GM15510 (cell line): Measurements from ENCODE around the gene PCDHGA7.
"Not testable (repeated sequence)": the region's sequence is repeated elsewhere in the genome, so short reads cannot be mapped to it uniquely, and the experiment has no call there.

ENCODE experiments used
- POLR2A ChIP-seq: IDR thresholded peaks from 3 replicates; pipeline ENCODE4 v1.6.1; 2011; ENCODE audit warnings: borderline replicate concordance; ENCODE audit not compliant: insufficient read length; ENCODE audit errors: extremely low read depth

PCDHGA7 gene

GRCh38 chr5:141389153-141390042, 6.9 kb downstream of the PCDHGA7 start:
- no peak for TF ChIP-seq POLR2A

DNA sequence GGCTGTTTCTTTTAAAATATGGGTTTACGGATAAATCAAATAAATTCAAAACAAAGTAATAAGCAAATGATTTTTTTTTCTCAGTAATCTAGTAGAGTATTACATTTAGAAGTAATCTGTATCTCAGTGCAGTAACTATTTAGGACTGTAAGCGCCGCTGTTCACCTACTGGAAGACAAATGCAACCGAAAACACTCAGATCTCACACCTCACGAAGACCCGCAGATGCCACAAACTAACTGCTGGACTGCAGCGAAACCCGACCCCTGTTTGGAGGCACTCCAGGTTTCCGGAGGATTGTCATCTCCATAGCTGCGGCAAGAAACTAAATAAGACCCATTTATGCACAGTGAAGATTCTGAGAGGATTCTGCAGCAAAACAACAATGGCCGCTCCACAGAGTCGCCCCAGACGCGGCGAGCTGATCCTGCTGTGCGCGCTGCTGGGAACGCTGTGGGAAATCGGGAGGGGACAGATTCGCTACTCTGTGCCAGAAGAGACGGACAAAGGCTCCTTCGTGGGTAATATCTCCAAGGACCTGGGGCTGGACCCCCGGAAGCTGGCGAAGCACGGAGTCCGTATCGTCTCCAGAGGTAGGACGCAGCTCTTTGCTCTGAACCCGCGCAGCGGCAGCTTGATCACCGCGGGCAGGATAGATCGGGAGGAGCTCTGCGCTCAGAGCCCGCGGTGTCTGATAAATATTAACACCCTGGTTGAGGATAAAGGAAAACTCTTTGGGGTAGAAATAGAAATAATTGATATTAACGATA, 10.1 kb downstream of the PCDHGA7 start, which contains the start of gene PCDHGA8:
PCDHGA8 (plus strand) TSS at position 205 of the 770 bp plus-strand sequence; CDS start at position 386, 181 bp downstream.
- no peak for TF ChIP-seq POLR2A

DNA sequence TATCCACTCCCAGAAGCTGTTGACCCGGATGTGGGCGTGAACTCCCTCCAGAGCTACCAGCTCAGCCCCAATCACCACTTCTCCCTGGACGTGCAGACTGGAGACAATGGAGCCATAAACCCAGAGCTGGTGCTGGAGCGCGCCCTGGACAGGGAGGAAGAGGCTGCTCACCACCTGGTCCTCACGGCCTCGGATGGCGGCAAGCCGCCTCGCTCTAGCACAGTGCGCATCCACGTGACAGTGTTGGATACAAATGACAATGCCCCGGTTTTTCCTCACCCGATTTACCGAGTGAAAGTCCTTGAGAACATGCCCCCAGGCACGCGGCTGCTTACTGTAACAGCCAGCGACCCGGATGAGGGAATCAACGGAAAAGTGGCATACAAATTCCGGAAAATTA, 10.7 kb downstream of the PCDHGA7 start:
- no peak for TF ChIP-seq POLR2A

DNA sequence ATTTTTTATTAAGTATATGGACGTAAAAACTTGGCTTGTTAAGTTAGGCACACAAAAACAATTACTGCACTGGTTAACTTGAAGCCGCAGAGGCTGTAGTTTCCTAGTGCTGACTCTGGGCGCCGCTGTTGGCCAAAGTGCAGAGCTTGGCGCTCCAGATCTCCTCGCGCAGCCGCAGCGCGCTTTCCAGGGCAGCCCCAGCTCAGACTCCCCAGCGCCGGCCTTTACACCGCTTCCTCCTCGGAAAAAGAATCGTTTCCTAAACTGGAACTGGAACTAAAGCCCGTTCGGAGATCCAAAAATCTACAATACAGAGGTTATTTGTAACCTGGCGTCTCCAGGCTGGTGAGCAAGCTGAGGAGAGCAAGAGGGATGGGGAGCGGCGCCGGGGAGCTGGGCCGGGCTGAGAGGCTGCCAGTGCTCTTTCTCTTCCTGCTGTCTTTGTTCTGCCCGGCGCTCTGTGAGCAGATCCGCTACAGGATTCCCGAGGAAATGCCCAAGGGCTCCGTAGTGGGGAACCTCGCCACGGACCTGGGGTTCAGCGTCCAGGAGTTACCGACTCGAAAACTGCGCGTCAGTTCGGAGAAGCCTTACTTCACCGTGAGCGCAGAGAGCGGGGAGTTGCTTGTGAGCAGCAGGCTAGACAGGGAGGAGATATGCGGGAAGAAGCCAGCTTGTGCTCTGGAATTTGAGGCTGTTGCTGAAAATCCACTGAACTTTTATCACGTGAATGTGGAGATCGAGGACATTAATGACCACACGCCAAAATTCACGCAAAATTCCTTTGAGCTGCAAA, 15.4 kb downstream of the PCDHGA7 start, which contains the start of gene PCDHGB5:
PCDHGB5 (plus strand) TSS at position 192 of the 796 bp plus-strand sequence; CDS start at position 373, 181 bp downstream.
- TF ChIP-seq POLR2A, result not testable (repeated sequence)

DNA sequence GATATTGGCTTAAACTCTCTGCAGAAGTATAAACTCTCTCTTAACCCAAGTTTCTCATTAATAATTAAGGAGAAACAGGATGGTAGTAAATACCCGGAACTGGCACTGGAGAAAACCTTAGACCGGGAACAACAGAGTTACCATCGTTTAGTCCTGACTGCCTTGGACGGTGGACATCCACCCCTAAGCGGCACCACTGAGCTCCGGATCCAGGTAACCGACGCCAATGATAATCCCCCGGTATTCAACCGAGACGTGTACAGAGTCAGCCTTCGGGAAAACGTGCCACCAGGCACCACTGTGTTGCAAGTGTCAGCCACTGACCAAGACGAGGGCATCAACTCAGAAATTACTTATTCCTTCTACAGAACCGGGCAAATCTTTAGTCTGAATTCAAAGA, 16.1 kb downstream of the PCDHGA7 start:
- no peak for TF ChIP-seq POLR2A

DNA sequence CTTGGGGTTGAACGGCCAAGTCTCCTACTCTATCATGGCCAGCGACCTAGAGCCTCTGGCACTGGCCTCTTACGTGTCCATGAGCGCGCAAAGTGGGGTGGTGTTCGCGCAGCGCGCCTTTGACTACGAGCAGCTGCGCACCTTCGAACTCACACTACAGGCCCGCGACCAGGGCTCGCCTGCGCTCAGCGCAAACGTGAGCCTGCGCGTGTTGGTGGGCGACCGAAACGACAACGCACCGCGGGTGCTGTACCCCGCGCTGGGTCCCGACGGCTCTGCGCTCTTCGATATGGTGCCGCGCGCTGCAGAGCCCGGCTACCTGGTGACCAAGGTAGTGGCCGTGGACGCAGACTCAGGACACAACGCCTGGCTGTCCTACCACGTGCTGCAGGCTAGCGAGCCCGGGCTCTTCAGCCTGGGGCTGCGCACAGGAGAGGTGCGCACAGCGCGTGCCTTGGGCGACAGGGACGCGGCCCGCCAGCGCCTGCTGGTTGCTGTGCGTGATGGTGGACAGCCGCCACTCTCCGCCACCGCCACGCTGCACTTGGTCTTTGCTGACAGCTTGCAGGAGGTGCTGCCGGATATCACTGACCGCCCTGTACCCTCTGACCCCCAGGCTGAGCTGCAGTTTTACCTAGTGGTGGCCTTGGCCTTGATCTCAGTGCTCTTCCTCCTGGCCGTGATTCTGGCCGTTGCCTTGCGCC, 17.2 kb downstream of the PCDHGA7 start:
- TF ChIP-seq POLR2A, result no peak

DNA sequence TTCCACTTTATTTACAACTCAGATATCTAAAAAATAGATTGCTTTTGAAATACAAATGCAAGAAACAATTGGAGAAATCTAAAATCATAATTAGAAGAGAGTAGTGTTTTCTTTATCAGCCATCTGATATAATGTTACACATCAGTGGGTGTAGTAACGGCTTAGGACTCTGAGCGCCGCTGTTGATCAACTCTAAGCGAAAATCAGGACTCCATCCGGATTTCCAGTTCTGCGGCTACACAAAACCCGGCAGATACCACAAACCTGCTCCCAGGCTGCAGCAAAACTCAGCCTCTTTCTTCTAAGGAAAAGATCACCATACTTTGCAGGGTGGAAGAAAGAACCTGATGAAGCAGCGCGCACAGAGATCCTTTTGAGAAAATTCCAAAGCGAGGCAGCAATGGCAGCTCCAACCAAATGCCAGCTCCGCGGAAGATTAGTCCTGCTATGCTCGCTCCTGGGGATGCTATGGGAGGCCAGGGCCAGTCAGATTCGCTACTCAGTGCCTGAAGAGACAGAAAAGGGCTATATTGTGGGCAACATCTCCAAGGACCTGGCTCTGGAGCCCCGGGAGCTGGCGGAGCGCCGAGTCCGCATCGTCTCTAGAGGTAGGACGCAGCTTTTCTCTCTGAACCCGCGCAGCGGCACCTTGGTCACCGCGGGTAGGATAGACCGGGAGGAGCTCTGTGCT, 20.2 kb downstream of the PCDHGA7 start, which contains the start of gene PCDHGA9:
PCDHGA9 (plus strand) TSS at position 226 of the 691 bp plus-strand sequence; CDS start at position 401, 175 bp downstream.
- TF ChIP-seq POLR2A, result no peak

DNA sequence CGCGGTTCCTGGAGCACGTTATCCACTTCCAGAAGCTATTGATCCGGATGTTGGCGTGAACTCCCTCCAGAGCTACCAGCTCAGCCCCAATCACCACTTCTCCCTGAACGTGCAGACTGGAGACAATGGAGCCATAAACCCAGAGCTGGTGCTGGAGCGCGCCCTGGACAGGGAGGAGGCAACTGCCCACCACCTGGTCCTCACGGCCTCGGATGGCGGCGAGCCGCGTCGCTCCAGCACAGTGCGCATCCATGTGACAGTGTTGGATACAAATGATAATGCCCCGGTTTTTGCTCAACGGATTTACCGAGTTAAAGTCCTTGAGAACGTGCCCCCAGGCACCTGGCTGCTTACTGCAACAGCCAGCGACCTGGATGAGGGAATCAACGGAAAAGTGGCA, 20.8 kb downstream of the PCDHGA7 start:
- TF ChIP-seq POLR2A, result no peak

GRCh38 chr5:141407790-141408505, 25.4 kb downstream of the PCDHGA7 start, which contains the start of gene PCDHGB6:
PCDHGB6 (plus strand) TSS chr5:141408021; CDS start chr5:141408203, 182 bp downstream.
- TF ChIP-seq POLR2A, result not testable (repeated sequence)

- TF ChIP-seq POLR2A, result no peak
Observed at GRCh38 chr5:141409598-141410306, 27.2 kb downstream of the PCDHGA7 start.

DNA sequence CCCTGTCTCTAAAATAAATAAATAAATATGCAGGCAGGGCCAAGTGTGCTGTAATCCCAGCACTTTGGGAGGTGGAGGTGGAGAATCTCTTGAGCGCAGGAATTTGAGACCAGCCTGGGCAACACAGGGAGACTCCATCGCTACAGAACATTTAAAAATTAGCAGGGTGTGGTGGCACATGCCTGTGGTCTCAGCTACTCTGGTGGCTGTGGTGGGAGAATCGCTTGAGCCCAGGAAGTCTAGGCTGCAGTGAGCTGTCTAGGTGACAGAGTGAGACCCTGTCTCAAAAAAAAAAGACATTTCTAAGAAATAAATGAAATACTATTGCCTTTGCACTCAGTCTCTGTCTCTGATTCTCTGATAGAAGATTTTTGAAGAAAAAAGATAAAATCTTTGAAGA, 29.0 kb downstream of the PCDHGA7 start:
- TF ChIP-seq POLR2A, result no peak
